Fibroblast of the aortic adventitia (primary cell): ENCODE measurements around the gene PPM1M. TPM values are rescaled to one million over a fixed set of nuclear protein-coding genes. Genes with fewer than 3 reads are reported as not detected.

Experiments
- DNase-seq: peaks from one replicate; pipeline ENCODE4 v3.0.0-alpha.2; 2010; ENCODE audit warnings: low read depth
- H3K4me3 ChIP-seq: 2 replicates; pipeline ENCODE4 v1.5.1; 2011; ENCODE audit warnings: low read depth, mild to moderate bottlenecking, control low read depth, low read length, moderate library complexity
- CTCF ChIP-seq: IDR thresholded peaks from 2 replicates; pipeline ENCODE4 v1.5.1; 2011; ENCODE audit warnings: mild to moderate bottlenecking, low read length, control low read depth, inconsistent platforms; ENCODE audit not compliant: insufficient read depth
- total RNA-seq: library from RNA; depleted of rRNA; stranded (reverse); fragments of >200 nt; gene quantifications from 2 replicates; pipeline ENCODE4 v1.2.3, GENCODE V29; 2012; ENCODE audit warnings: low replicate concordance

PPM1M gene
- total RNA-seq, 1 donor = 27.4 TPM

- DNase-seq = peak; percentile 83
- no peak for TF ChIP-seq CTCF
- H3K4me3 ChIP-seq = no peak overlapping the region
Observed at GRCh38 chr3:52257911-52258310, 12.4 kb downstream of the PPM1M start.

GRCh38 chr3:52259035-52259434 lies 13.5 kb downstream of the PPM1M start:
- no peak for TF ChIP-seq CTCF
- peak; percentile 82 for DNase-seq
- no peak overlapping the region for H3K4me3 ChIP-seq

- DNase-seq = no peak
- H3K4me3 ChIP-seq = no peak overlapping the region
- no peak for TF ChIP-seq CTCF
Observed at GRCh38 chr3:52259448-52259847, 13.9 kb downstream of the PPM1M start.

- no peak overlapping the region for H3K4me3 ChIP-seq
- TF ChIP-seq CTCF = no peak
- DNase-seq = no peak
Observed at GRCh38 chr3:52262447-52262846, 16.9 kb downstream of the PPM1M start.

- no peak for DNase-seq
- no peak for TF ChIP-seq CTCF
- H3K4me3 ChIP-seq = no peak overlapping the region
Observed at GRCh38 chr3:52265387-52265786, 19.8 kb downstream of the PPM1M start.

- no peak for TF ChIP-seq CTCF
- no peak for DNase-seq
- no peak overlapping the region for H3K4me3 ChIP-seq
Observed at GRCh38 chr3:52268036-52268435, 22.5 kb downstream of the PPM1M start.

- no peak overlapping the region for H3K4me3 ChIP-seq
- TF ChIP-seq CTCF = no peak
- no peak for DNase-seq
Observed at GRCh38 chr3:52269776-52270175, 24.2 kb downstream of the PPM1M start.
